ENCODE data around the gene MUC7. TPM values are rescaled to one million over a fixed set of nuclear protein-coding genes. Genes with fewer than 3 reads are reported as not detected.

MUC7 gene
- polyA plus RNA-seq, 1 donor from 2014 or later, result not detected

DNA sequence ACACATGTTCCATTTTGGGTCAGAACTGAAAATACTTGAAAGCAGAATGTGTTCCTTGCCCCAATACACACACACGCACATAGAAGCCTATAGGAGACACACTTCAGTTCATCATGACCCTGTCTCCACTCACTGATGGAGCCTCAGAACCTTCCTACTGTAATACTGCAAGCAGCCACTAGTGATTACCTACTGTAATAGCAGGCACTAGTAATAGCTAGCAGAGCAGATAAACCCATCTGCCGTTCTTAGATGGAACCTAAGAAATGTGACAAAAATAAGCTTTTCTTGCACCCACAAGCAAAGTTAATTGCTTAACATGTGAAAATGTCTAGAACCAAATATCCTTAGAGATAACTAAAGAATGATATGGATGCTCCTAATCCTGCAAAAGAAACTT, 60.0 kb downstream of the MUC7 start:
- no peaks in the 10 kb centered on the region for H4K20me1 ChIP-seq (ENCODE audit: insufficient read depth)
- TF ChIP-seq, protein P1, sequence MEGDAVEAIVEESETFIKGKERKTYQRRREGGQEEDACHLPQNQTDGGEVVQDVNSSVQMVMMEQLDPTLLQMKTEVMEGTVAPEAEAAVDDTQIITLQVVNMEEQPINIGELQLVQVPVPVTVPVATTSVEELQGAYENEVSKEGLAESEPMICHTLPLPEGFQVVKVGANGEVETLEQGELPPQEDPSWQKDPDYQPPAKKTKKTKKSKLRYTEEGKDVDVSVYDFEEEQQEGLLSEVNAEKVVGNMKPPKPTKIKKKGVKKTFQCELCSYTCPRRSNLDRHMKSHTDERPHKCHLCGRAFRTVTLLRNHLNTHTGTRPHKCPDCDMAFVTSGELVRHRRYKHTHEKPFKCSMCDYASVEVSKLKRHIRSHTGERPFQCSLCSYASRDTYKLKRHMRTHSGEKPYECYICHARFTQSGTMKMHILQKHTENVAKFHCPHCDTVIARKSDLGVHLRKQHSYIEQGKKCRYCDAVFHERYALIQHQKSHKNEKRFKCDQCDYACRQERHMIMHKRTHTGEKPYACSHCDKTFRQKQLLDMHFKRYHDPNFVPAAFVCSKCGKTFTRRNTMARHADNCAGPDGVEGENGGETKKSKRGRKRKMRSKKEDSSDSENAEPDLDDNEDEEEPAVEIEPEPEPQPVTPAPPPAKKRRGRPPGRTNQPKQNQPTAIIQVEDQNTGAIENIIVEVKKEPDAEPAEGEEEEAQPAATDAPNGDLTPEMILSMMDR (IDR thresholded peaks at IDR 0.05; ENCODE audit: poor library complexity, severe bottlenecking), result no peak
- TF ChIP-seq POLR2AphosphoS5 (IDR thresholded peaks at IDR 0.05), result no peak
- TF ChIP-seq MXI1 (conservative IDR thresholded peaks at IDR 0.05; ENCODE audit: poor library complexity, severe bottlenecking), result no peak
- TF ChIP-seq SMC3 (conservative IDR thresholded peaks at IDR 0.05; ENCODE audit: poor library complexity), result no peak
- TF ChIP-seq EP300 (conservative IDR thresholded peaks at IDR 0.05; ENCODE audit: poor library complexity, severe bottlenecking), result no peak
- TF ChIP-seq, protein P2, sequence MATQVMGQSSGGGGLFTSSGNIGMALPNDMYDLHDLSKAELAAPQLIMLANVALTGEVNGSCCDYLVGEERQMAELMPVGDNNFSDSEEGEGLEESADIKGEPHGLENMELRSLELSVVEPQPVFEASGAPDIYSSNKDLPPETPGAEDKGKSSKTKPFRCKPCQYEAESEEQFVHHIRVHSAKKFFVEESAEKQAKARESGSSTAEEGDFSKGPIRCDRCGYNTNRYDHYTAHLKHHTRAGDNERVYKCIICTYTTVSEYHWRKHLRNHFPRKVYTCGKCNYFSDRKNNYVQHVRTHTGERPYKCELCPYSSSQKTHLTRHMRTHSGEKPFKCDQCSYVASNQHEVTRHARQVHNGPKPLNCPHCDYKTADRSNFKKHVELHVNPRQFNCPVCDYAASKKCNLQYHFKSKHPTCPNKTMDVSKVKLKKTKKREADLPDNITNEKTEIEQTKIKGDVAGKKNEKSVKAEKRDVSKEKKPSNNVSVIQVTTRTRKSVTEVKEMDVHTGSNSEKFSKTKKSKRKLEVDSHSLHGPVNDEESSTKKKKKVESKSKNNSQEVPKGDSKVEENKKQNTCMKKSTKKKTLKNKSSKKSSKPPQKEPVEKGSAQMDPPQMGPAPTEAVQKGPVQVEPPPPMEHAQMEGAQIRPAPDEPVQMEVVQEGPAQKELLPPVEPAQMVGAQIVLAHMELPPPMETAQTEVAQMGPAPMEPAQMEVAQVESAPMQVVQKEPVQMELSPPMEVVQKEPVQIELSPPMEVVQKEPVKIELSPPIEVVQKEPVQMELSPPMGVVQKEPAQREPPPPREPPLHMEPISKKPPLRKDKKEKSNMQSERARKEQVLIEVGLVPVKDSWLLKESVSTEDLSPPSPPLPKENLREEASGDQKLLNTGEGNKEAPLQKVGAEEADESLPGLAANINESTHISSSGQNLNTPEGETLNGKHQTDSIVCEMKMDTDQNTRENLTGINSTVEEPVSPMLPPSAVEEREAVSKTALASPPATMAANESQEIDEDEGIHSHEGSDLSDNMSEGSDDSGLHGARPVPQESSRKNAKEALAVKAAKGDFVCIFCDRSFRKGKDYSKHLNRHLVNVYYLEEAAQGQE (IDR thresholded peaks at IDR 0.05; ENCODE audit: borderline replicate concordance), result no peak
- TF ChIP-seq TAF1 (IDR thresholded peaks at IDR 0.05; ENCODE audit: low read depth), result no peak
- TF ChIP-seq EZH2 (IDR thresholded peaks at IDR 0.05; ENCODE audit: borderline replicate concordance, insufficient read depth, low read length, poor library complexity, severe bottlenecking), result no peak
- TF ChIP-seq RAD21 (conservative IDR thresholded peaks at IDR 0.05), result no peak
- H3K27me3 ChIP-seq (ENCODE audit: insufficient read depth, low read depth, low read length), result no peaks in the 10 kb centered on the region
- H3K9ac ChIP-seq (ENCODE audit: low read length), result no peak overlapping the region
- H3K9me2 ChIP-seq (ENCODE audit: insufficient read depth, low read length), result no peaks in the 10 kb centered on the region
- no peaks in the 10 kb centered on the region for H3K9me3 ChIP-seq (ENCODE audit: low read length)
- no peak overlapping the region for H2AFZ ChIP-seq (ENCODE audit: low read depth, low read length)
- H3F3A ChIP-seq (ENCODE audit: insufficient read depth, low read length, poor library complexity, severe bottlenecking), result no peaks in the 10 kb centered on the region
- no peak overlapping the region for H3K4me3 ChIP-seq (ENCODE audit: low read length)
- no peak overlapping the region for H3K27ac ChIP-seq (ENCODE audit: low read length)
- H3K79me2 ChIP-seq (replicated peaks; ENCODE audit: insufficient read depth, low read length), result no peaks in the 10 kb centered on the region
- H3K36me3 ChIP-seq (ENCODE audit: insufficient read depth, low read length), result no peaks in the 10 kb centered on the region
- no peak overlapping the region for H3K4me2 ChIP-seq (ENCODE audit: low read length)

Other genes with a start within 250 kb of the MUC7 start
- gene FDCSP, start 246.1 kb upstream of the MUC7 start, polyA plus RNA-seq, result not detected in 2 replicates
- gene CSN3, start 229.6 kb upstream of the MUC7 start, polyA plus RNA-seq, result not detected in 2 replicates
- not detected in 2 replicates for gene CABS1, start 137.2 kb upstream of the MUC7 start, polyA plus RNA-seq
- gene SMR3A, start 111.4 kb upstream of the MUC7 start, polyA plus RNA-seq, result not detected in 2 replicates
- gene SMR3B, start 89.1 kb upstream of the MUC7 start, polyA plus RNA-seq, result not detected in 2 replicates
- gene OPRPN, start 74.3 kb upstream of the MUC7 start, polyA plus RNA-seq, result not detected in 2 replicates
- not detected in 2 replicates for gene AMTN, start 46.4 kb downstream of the MUC7 start, polyA plus RNA-seq
- gene AMBN, start 120.1 kb downstream of the MUC7 start, polyA plus RNA-seq, result 1.2 and 1.5 TPM in 2 replicates
- 0.18 TPM in 1 of 2 replicates, not detected in the other for gene ENAM, start 156.5 kb downstream of the MUC7 start, polyA plus RNA-seq
- gene JCHAIN, start 194.3 kb downstream of the MUC7 start, polyA plus RNA-seq, result not detected in 2 replicates
- 11.3 and 13.1 TPM in 2 replicates for gene UTP3, start 216.3 kb downstream of the MUC7 start, polyA plus RNA-seq
- gene RUFY3, start 249.8 kb downstream of the MUC7 start, polyA plus RNA-seq, result 360 and 414 TPM in 2 replicates